ENCODE data around the gene POLE. TPM values are rescaled to one million over a fixed set of nuclear protein-coding genes. Genes with fewer than 3 reads are reported as not detected.

The POLE gene
- polyA plus RNA-seq, 1 of the 3 experiments (the other 2 are of a cell fraction): 20.1 TPM

GRCh38 chr12:132719141-132719953 lies 32.2 kb upstream of the POLE start:
- Histone ChIP-seq H3K79me2 (ENCODE audit: insufficient read depth) (peaks cover 26% of the 10 kb centered on the region), H3K9me3 (no peaks in the 10 kb centered on the region), H3K36me3 (replicated peaks in 1 of 2; ENCODE audit: control insufficient read depth in 1 of 2, insufficient read depth in 2 of 2, low read length in 1 of 2) (peaks cover 31 to 54% of the 10 kb centered on the region in 2 experiments), H3F3A (replicated peaks; ENCODE audit: insufficient read depth) (peaks cover 21% of the 10 kb centered on the region), H3K27ac (ENCODE audit: low read depth in 2 of 2, low read length in 1 of 2) (no peak overlapping the region), H3K9me2 (no peaks in the 10 kb centered on the region), H3K4me1 (ENCODE audit: control insufficient read depth in 1 of 2, insufficient read depth in 2 of 2, low read depth in 1 of 2, low read length in 1 of 2) (no peaks in the 10 kb centered on the region), H4K20me1 (ENCODE audit: insufficient read depth) (peaks cover 33% of the 10 kb centered on the region), H3K9ac (no peak overlapping the region), H3K4me2 (no peak overlapping the region), H3K4me3 (ENCODE audit: low read depth in 2 of 2, low read length in 1 of 2) (no peak overlapping the region), H2AFZ (ENCODE audit: low read depth) (no peak overlapping the region), H3K27me3 (ENCODE audit: insufficient read depth) (no peaks in the 10 kb centered on the region)
- WGBS (ENCODE audit: low lambda C conversion rate): 96% methylated on average over 23 of the region's 31 CpGs
- ChIA-PET POLR2A (no interaction called here), CTCF (no interaction called here)
- no peak for DNase-seq
- no peak for TF ChIP-seq MEF2A (IDR thresholded peaks at IDR 0.05; ENCODE audit: borderline replicate concordance, low read depth)
- TF ChIP-seq USF1 (IDR thresholded peaks at IDR 0.05; ENCODE audit: borderline replicate concordance, low read depth): no peak
- no peak for TF ChIP-seq FOXM1 (IDR thresholded peaks at IDR 0.05; ENCODE audit: low read depth)
- no peak for TF ChIP-seq EZH2phosphoT487 (IDR thresholded peaks at IDR 0.05; ENCODE audit: borderline replicate concordance, low read depth)
- no peak for TF ChIP-seq USF2 (IDR thresholded peaks at IDR 0.05; ENCODE audit: borderline replicate concordance, low read depth, low read length)
- TF ChIP-seq RCOR1 (IDR thresholded peaks at IDR 0.05; ENCODE audit: low read length): no peak
- TF ChIP-seq MXI1 (IDR thresholded peaks at IDR 0.05; ENCODE audit: low read depth, low read length): no peak
- TF ChIP-seq TEAD4 (IDR thresholded peaks at IDR 0.05; ENCODE audit: borderline replicate concordance, insufficient read depth): no peak

- no peaks in the 10 kb centered on the region for H3K27me3 ChIP-seq (ENCODE audit: insufficient read depth)
- POLR2A ChIA-PET: no interaction called here
- peaks cover 28 to 47% of the 10 kb centered on the region in 2 experiments for H3K36me3 ChIP-seq (replicated peaks in 1 of 2; ENCODE audit: control insufficient read depth in 1 of 2, insufficient read depth in 2 of 2, low read length in 1 of 2)
- H3K4me2 ChIP-seq: no peak overlapping the region
- CTCF ChIA-PET: no interaction called here
- no peaks in the 10 kb centered on the region for H3K9me2 ChIP-seq
- DNase-seq: no peak
- H3K79me2 ChIP-seq (ENCODE audit: insufficient read depth): peaks cover 33% of the 10 kb centered on the region
- no peak overlapping the region for H2AFZ ChIP-seq (ENCODE audit: low read depth)
- peaks cover 35% of the 10 kb centered on the region for H4K20me1 ChIP-seq (ENCODE audit: insufficient read depth)
- H3K4me1 ChIP-seq (ENCODE audit: control insufficient read depth in 1 of 2, insufficient read depth in 2 of 2, low read depth in 1 of 2, low read length in 1 of 2): no peaks in the 10 kb centered on the region
- no peak overlapping the region for H3K4me3 ChIP-seq (ENCODE audit: low read depth in 2 of 2, low read length in 1 of 2)
- H3K9me3 ChIP-seq: no peaks in the 10 kb centered on the region
- WGBS (ENCODE audit: low lambda C conversion rate): 95% methylated on average over 21 of the region's 21 CpGs
- H3K27ac ChIP-seq (ENCODE audit: low read depth in 2 of 2, low read length in 1 of 2): no peak overlapping the region
- TF ChIP-seq MXI1 (IDR thresholded peaks at IDR 0.05; ENCODE audit: low read depth, low read length): no peak
- no peak for TF ChIP-seq EP300 (IDR thresholded peaks at IDR 0.05; ENCODE audit: borderline replicate concordance in 1 of 2, low read depth in 1 of 2, low read length in 1 of 2)
- no peak for TF ChIP-seq NFIC (IDR thresholded peaks at IDR 0.05; ENCODE audit: borderline replicate concordance)
- TF ChIP-seq TEAD4 (IDR thresholded peaks at IDR 0.05; ENCODE audit: borderline replicate concordance, insufficient read depth): no peak
- TF ChIP-seq FOXJ3 (CRISPR knock-in tag; IDR thresholded peaks at IDR 0.05): no peak
- TF ChIP-seq ELF1 (IDR thresholded peaks at IDR 0.05): no peak
- no peak for TF ChIP-seq NRF1 (IDR thresholded peaks at IDR 0.05; ENCODE audit: low read depth, low read length)
- TF ChIP-seq YY1 (IDR thresholded peaks at IDR 0.05; ENCODE audit: low read depth): no peak
- TF ChIP-seq GATA2 (CRISPR knock-in tag; IDR thresholded peaks at IDR 0.05): no peak
- no peak for TF ChIP-seq TCF12 (IDR thresholded peaks at IDR 0.05)
- no peak for TF ChIP-seq SMC3 (IDR thresholded peaks at IDR 0.05; ENCODE audit: low read depth, low read length)
- H3F3A ChIP-seq (replicated peaks; ENCODE audit: insufficient read depth): peaks cover 21% of the 10 kb centered on the region
- H3K9ac ChIP-seq: no peak overlapping the region
These were observed 31.5 kb upstream of the POLE start for GRCh38 chr12:132718644-132719043.

Measured in SK-N-SH (cell line).